Prostate gland (tissue), 2 donors: ENCODE results near the gene PCDH8.

Experiments
- CTCF ChIP-seq, 4 experiments: fragments of 200-600 bp in 2 of 4; fragments of 450-650 bp in 2 of 4; sonication (generic) in 2 of 4; IDR thresholded peaks; 1 replicate in 3 of 4; 2 replicates in 1 of 4; pipeline ENCODE4 v1.5.1; 2016 to 2019; ENCODE audit warnings: antibody characterized with exemption in 4 of 4, mild to moderate bottlenecking in 2 of 4, moderate library complexity in 2 of 4
- POLR2A ChIP-seq: fragments of 450-650 bp; IDR thresholded peaks from one replicate; pipeline ENCODE4 v1.6.1; 2016; ENCODE audit warnings: antibody characterized with exemption, mild to moderate bottlenecking

- TF ChIP-seq CTCF (IDR thresholded peaks at IDR 0.05) (no peak), POLR2A (no peak)
Measured at GRCh38 chr13:52896827-52897659, 48.6 kb upstream of the PCDH8 start.
